HG03039 (cell line): ENCODE results near the gene VPS45.
"Not testable (repeated sequence)": the region's sequence is repeated elsewhere in the genome, so short reads cannot be mapped to it uniquely, and the experiment has no call there.

Experiments
- ATAC-seq: cut with Tn5 transposase; IDR thresholded peaks from one replicate; pipeline ENCODE4 v1.9.1; 2021; ENCODE audit warnings: mild to moderate bottlenecking, moderate library complexity; ENCODE audit not compliant: unreplicated experiment

Gene VPS45

GRCh38 chr1:150126811-150127210, 59.2 kb downstream of the VPS45 start:
- no peak for ATAC-seq

GRCh38 chr1:150127464-150127863, 59.9 kb downstream of the VPS45 start:
- no peak for ATAC-seq

- no peak for ATAC-seq
Measured at GRCh38 chr1:150127868-150128267, 60.3 kb downstream of the VPS45 start.

- no peak for ATAC-seq
Measured at GRCh38 chr1:150132372-150132771, 64.8 kb downstream of the VPS45 start.

- ATAC-seq, result no peak
Measured at GRCh38 chr1:150134537-150134936, 67.0 kb downstream of the VPS45 start.

- not testable (repeated sequence) for ATAC-seq
Measured at GRCh38 chr1:150135400-150135799, 67.8 kb downstream of the VPS45 start.

- ATAC-seq, result no peak
Measured at GRCh38 chr1:150138044-150138443, 70.5 kb downstream of the VPS45 start.

GRCh38 chr1:150141452-150141851, 73.9 kb downstream of the VPS45 start:
- no peak for ATAC-seq

GRCh38 chr1:150142083-150142482, 74.5 kb downstream of the VPS45 start:
- no peak for ATAC-seq

- no peak for ATAC-seq
Measured at GRCh38 chr1:150144606-150145005, 77.0 kb downstream of the VPS45 start.

GRCh38 chr1:150146016-150146415, 78.4 kb downstream of the VPS45 start:
- not testable (repeated sequence) for ATAC-seq

GRCh38 chr1:150146849-150147542, 79.4 kb downstream of the VPS45 start:
- no peak for ATAC-seq

GRCh38 chr1:150148837-150149270, 81.3 kb downstream of the VPS45 start:
- ATAC-seq, result no peak

GRCh38 chr1:150149271-150150132, 81.9 kb downstream of the VPS45 start, which contains the start of gene PLEKHO1:
Gene PLEKHO1, plus strand, starts transcription at chr1:150149916. Its CDS starts 342 bp downstream, at chr1:150150258.
- no peak for ATAC-seq

GRCh38 chr1:150150133-150151021, 82.8 kb downstream of the VPS45 start:
- ATAC-seq, result no peak

- ATAC-seq, result no peak
Measured at GRCh38 chr1:150151291-150152181, 84.0 kb downstream of the VPS45 start.

GRCh38 chr1:150152182-150152536, 84.6 kb downstream of the VPS45 start:
- no peak for ATAC-seq

- ATAC-seq, result no peak
Measured at GRCh38 chr1:150152772-150153456, 85.3 kb downstream of the VPS45 start.

GRCh38 chr1:150154143-150154542, 86.6 kb downstream of the VPS45 start:
- no peak for ATAC-seq
